Naive thymus-derived CD4-positive, alpha-beta T cell (primary cell): ENCODE data around the gene ADAMTS16. TPM values are rescaled to one million over a fixed set of nuclear protein-coding genes. Genes with fewer than 3 reads are reported as not detected.

Experiments used
- ATAC-seq: fragments of 150-1000 bp; cut with Tn5 transposase; 2 replicates; pipeline ENCODE4 v1.10.0; 2021; ENCODE audit warnings: mild to moderate bottlenecking, moderate library complexity
- CTCF ChIA-PET: fragments of 350-600 bp; sonication (Branson Sonifier 250); formaldehyde crosslinking; loops from one replicate; lab custom pipeline; 2021; ENCODE audit warnings: antibody characterized with exemption; lab: Charles Lee
- POLR2A ChIA-PET: fragments of 350-600 bp; sonication (Branson Sonifier 250); formaldehyde crosslinking; loops from one replicate; lab custom pipeline; 2021; ENCODE audit warnings: antibody characterized with exemption, inconsistent platforms; lab: Charles Lee
- DNase-seq, 9 donors: peaks; one replicate each; pipeline versions ENCODE4 v3.0.0 to v3.0.0-alpha.2; 2020 to 2022; ENCODE audit warnings: mixed read lengths in 1 of 9
- H3K27ac ChIP-seq: one replicate; pipeline ENCODE4 v1.7.0; 2013; ENCODE audit warnings: mild to moderate bottlenecking, low read depth, low read length, moderate library complexity
- H3K27me3 ChIP-seq, 2 donors: one replicate each; pipeline ENCODE4 v1.7.0; 2013; ENCODE audit warnings: low read length in 2 of 2, mild to moderate bottlenecking in 2 of 2, moderate library complexity in 2 of 2; ENCODE audit not compliant: control insufficient read depth in 2 of 2, insufficient read depth in 2 of 2
- H3K36me3 ChIP-seq, 3 experiments: 1 replicate in 2 of 3; 2 replicates in 1 of 3; pipeline ENCODE4 v1.7.0; 2013; ENCODE audit warnings: low read length in 3 of 3, mild to moderate bottlenecking in 3 of 3, moderate library complexity in 1 of 3; ENCODE audit not compliant: insufficient read depth in 3 of 3, control insufficient read depth in 2 of 3
- H3K4me1 ChIP-seq, 2 donors: one replicate each; pipeline ENCODE4 v1.7.0; 2013; ENCODE audit warnings: low read length in 2 of 2, mild to moderate bottlenecking in 2 of 2, moderate library complexity in 1 of 2; ENCODE audit not compliant: control insufficient read depth in 2 of 2, insufficient read depth in 2 of 2
- H3K4me3 ChIP-seq: 2 replicates; pipeline ENCODE4 v1.7.0; 2013; ENCODE audit warnings: mild to moderate bottlenecking, low read length
- H3K9me3 ChIP-seq, 3 experiments: 1 replicate in 2 of 3; 2 replicates in 1 of 3; pipeline ENCODE4 v1.7.0; 2013; ENCODE audit warnings: low read length in 3 of 3; ENCODE audit not compliant: control insufficient read depth in 2 of 3
- H3K27ac Mint-ChIP-seq, 9 donors: one replicate each; pipeline ENCODE4 v1.8.0; 2020 to 2022; ENCODE audit warnings: mixed read lengths in 9 of 9, mild to moderate bottlenecking in 8 of 9, moderate library complexity in 5 of 9, inconsistent platforms in 2 of 9
- H3K27me3 Mint-ChIP-seq, 5 donors: one replicate each; pipeline ENCODE4 v1.8.0; 2021 to 2022; ENCODE audit warnings: mixed read lengths in 5 of 5, mild to moderate bottlenecking in 1 of 5
- H3K36me3 Mint-ChIP-seq, 5 donors: one replicate each; pipeline ENCODE4 v1.8.0; 2020 to 2022; ENCODE audit warnings: mixed read lengths in 5 of 5, mild to moderate bottlenecking in 3 of 5, inconsistent platforms in 1 of 5
- H3K4me1 Mint-ChIP-seq, 7 donors: one replicate each; pipeline ENCODE4 v1.8.0; 2020 to 2022; ENCODE audit warnings: mixed read lengths in 7 of 7, mild to moderate bottlenecking in 3 of 7, inconsistent platforms in 1 of 7
- H3K4me3 Mint-ChIP-seq, 10 donors: one replicate each; pipeline ENCODE4 v1.8.0; 2020 to 2022; ENCODE audit warnings: mild to moderate bottlenecking in 10 of 10, mixed read lengths in 10 of 10, moderate library complexity in 6 of 10, inconsistent platforms in 2 of 10
- H3K9me3 Mint-ChIP-seq, 11 donors: one replicate each; pipeline ENCODE4 v1.8.0; 2020 to 2022; ENCODE audit warnings: mixed read lengths in 11 of 11, mild to moderate bottlenecking in 4 of 11, inconsistent platforms in 1 of 11, moderate library complexity in 1 of 11
- intact Hi-C, 2 donors: fragments of 100-400 bp; cut with micrococcal nuclease; formaldehyde crosslinking; loops; one replicate each; pipeline ENCODE4 v1.15.1; 2023
- polyA plus RNA-seq, 2 donors: library from polyadenylated mRNA; unstranded; fragments of 300-500 nt; fragmentation: Illumina TruSeq; gene quantifications; one replicate each; pipeline ENCODE4 v1.2.3, GENCODE V29; 2021
- total RNA-seq, 6 experiments: library from RNA in 5 of 6; stranded (reverse) in 5 of 6; gene quantifications; 1 replicate in 5 of 6; 2 replicates in 1 of 6; pipeline ENCODE4 v1.2.3 and lab custom pipeline; 2021 to 2026

The ADAMTS16 gene, protein sequence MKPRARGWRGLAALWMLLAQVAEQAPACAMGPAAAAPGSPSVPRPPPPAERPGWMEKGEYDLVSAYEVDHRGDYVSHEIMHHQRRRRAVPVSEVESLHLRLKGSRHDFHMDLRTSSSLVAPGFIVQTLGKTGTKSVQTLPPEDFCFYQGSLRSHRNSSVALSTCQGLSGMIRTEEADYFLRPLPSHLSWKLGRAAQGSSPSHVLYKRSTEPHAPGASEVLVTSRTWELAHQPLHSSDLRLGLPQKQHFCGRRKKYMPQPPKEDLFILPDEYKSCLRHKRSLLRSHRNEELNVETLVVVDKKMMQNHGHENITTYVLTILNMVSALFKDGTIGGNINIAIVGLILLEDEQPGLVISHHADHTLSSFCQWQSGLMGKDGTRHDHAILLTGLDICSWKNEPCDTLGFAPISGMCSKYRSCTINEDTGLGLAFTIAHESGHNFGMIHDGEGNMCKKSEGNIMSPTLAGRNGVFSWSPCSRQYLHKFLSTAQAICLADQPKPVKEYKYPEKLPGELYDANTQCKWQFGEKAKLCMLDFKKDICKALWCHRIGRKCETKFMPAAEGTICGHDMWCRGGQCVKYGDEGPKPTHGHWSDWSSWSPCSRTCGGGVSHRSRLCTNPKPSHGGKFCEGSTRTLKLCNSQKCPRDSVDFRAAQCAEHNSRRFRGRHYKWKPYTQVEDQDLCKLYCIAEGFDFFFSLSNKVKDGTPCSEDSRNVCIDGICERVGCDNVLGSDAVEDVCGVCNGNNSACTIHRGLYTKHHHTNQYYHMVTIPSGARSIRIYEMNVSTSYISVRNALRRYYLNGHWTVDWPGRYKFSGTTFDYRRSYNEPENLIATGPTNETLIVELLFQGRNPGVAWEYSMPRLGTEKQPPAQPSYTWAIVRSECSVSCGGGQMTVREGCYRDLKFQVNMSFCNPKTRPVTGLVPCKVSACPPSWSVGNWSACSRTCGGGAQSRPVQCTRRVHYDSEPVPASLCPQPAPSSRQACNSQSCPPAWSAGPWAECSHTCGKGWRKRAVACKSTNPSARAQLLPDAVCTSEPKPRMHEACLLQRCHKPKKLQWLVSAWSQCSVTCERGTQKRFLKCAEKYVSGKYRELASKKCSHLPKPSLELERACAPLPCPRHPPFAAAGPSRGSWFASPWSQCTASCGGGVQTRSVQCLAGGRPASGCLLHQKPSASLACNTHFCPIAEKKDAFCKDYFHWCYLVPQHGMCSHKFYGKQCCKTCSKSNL
- total RNA-seq (not detected), polyA plus RNA-seq (not detected), total RNA-seq (lab: John Stamatoyannopoulos, UW) (not detected)

DNA sequence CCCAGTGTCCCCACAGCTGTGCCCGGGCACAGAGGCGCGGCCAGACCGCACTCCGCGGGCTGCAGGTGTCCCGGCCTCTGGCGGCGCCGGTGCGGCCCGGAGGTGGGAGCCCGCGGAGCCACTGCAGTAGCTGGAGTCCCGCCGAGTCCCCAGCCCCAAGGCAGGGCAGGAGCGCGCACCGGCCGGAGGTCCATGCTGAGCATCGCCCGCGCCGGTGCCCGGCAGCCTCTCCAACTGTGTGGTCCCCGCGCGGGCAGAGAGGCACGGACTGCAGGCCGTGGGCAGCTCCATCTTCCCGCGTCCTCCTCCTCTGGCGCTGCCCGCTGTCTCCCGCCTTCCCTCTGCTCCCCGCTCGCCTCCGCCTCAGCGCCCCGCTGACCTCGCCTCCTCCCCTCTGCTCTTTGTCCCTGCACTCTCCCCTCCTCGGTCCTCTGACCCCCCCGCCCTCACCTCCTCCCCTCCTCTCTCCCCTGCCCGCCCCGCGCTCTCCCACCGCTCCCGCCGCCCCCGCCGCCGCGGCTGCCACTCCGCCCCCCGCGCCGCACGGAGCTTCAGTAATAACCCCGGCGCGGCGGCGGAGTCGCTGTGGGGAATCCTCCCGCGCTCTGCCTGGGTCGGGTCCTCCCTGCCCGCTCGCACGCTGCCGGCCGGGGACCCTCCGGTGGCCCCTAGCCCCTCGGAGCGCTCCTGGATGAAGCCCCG lies at the start of gene ADAMTS16:
Gene ADAMTS16, plus strand, starts transcription at position 554 of the 702 bp plus-strand sequence. Its CDS starts 138 bp downstream, at position 692.
- ChIA-PET POLR2A (no interaction called here), CTCF (no interaction called here)
- Mint-ChIP-seq H3K9me3 (peaks cover 0 to 2% (median 0%) of the 10 kb centered on the region in 11 donors), H3K36me3 (peaks cover 0 to 3% (median 0%) of the 10 kb centered on the region in 5 donors), H3K27ac (no peak within 1 kb of the TSS), H3K27me3 (peaks cover 21 to 39% (median 33%) of the 10 kb centered on the region in 5 donors), H3K4me1 (peaks cover 0 to 14% (median 9%) of the 10 kb centered on the region in 7 donors), H3K4me3 (peak within 1 kb of the TSS in 6 of 10 donors; percentile 13 to 69 (median 42))
- DNase-seq (no peak), ATAC-seq (no peak)
- intact Hi-C loops = loop anchor here in 1 of 2 donors (5.0 kb wide), 1 partner anchor 1607 kb away; no protein-coding TSS in a partner anchor
- Histone ChIP-seq H3K36me3 (no peaks in the 10 kb centered on the region), H3K4me3 (no peak within 1 kb of the TSS), H3K27ac (no peak within 1 kb of the TSS), H3K27me3 (peaks cover 0 to 9% of the 10 kb centered on the region in 2 donors), H3K9me3 (no peaks in the 10 kb centered on the region), H3K4me1 (no peaks in the 10 kb centered on the region)

DNA sequence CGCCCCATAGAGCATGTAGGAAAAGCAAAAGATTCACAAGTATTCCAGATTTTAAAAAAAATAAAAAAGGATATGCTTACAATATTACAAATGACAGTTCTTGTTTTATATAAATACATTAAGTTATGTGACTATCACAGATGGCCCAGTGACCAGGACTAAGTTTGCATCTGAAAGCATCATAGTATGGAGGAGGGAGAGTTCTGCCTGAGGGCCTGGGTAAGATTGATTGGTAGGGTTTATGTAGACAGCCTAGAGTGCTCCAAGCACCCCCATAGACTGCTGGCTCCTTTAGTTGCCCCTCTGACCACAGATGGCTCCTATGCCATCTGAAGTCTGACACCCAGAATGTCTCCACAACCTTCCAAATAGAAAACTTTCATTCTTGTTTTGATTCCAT lies 48.0 kb upstream of the ADAMTS16 start:
- Histone ChIP-seq H3K36me3 (no peaks in the 10 kb centered on the region), H3K27ac (no peak overlapping the region), H3K4me1 (no peaks in the 10 kb centered on the region), H3K27me3 (no peaks in the 10 kb centered on the region), H3K4me3 (no peak overlapping the region), H3K9me3 (no peaks in the 10 kb centered on the region)
- intact Hi-C loops = no loop called here
- CTCF ChIA-PET = no interaction called here
- Mint-ChIP-seq H3K36me3 (no peaks in the 10 kb centered on the region), H3K4me1 (no peaks in the 10 kb centered on the region), H3K27ac (no peak overlapping the region), H3K9me3 (peaks cover 0 to 9% (median 2%) of the 10 kb centered on the region in 11 donors), H3K4me3 (no peak overlapping the region), H3K27me3 (peaks cover 0 to 9% (median 0%) of the 10 kb centered on the region in 5 donors)
- DNase-seq (no peak), ATAC-seq (no peak)
- POLR2A ChIA-PET = no interaction called here

DNA sequence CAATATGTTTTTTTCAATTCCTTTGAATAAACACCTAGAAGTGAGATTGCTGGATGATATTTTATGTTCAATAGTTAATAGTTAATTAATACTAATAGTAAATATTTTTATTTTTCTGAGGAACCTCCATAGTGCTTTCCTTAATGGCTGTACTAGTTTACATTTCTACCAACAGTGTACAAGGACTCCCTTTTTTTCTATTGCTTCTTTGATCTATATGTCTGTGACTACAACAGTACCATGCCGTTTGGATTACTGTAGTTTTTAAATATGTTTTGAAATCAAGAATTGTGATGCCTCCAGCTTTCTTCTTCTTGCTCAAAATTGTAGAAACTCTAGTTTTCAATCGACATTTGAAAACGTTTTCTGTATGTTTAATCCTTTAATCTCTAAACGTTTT lies 39.5 kb upstream of the ADAMTS16 start:
- no peak overlapping the region for H3K27ac Mint-ChIP-seq
- H3K27me3 Mint-ChIP-seq = peaks cover 0 to 5% (median 0%) of the 10 kb centered on the region in 5 donors
- Histone ChIP-seq H3K9me3 (no peaks in the 10 kb centered on the region), H3K4me1 (no peaks in the 10 kb centered on the region), H3K36me3 (no peaks in the 10 kb centered on the region), H3K27me3 (no peaks in the 10 kb centered on the region), H3K4me3 (no peak overlapping the region), H3K27ac (no peak overlapping the region)
- peaks cover 0 to 20% (median 0%) of the 10 kb centered on the region in 11 donors for H3K9me3 Mint-ChIP-seq
- CTCF ChIA-PET = no interaction called here
- no peaks in the 10 kb centered on the region for H3K4me1 Mint-ChIP-seq
- intact Hi-C loops = no loop called here
- POLR2A ChIA-PET = no interaction called here
- H3K4me3 Mint-ChIP-seq = no peak overlapping the region
- H3K36me3 Mint-ChIP-seq = peaks cover 0 to 4% (median 0%) of the 10 kb centered on the region in 5 donors
- ATAC-seq (no peak), DNase-seq (no peak)

DNA sequence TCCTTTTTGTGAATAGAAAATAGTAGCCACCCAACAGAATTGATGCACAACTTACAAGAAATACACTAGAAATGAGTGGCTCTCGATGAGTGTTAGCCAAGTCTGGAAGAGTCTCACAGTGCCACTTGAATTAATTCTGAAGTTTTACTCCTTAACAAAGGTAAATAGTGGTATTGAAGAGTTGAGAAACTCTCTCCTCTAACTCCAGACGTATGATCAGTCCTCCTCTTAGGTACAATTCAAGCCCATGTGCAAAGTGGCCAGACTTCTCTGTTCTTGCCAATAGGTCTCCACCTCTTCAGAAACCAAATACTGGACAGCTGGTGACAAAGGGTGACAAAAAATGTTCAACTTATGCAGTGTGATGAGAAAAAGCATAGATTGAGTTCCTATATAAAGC lies 38.5 kb upstream of the ADAMTS16 start:
- POLR2A ChIA-PET = no interaction called here
- peaks cover 0 to 5% (median 0%) of the 10 kb centered on the region in 5 donors for H3K27me3 Mint-ChIP-seq
- no peaks in the 10 kb centered on the region for H3K4me1 ChIP-seq
- H3K4me1 Mint-ChIP-seq = no peaks in the 10 kb centered on the region
- ATAC-seq = no peak
- no peaks in the 10 kb centered on the region for H3K27me3 ChIP-seq
- H3K9me3 Mint-ChIP-seq = peaks cover 0 to 20% (median 0%) of the 10 kb centered on the region in 11 donors
- H3K4me3 Mint-ChIP-seq = no peak overlapping the region
- H3K36me3 Mint-ChIP-seq = peaks cover 0 to 4% (median 0%) of the 10 kb centered on the region in 5 donors
- CTCF ChIA-PET = no interaction called here
- H3K27ac Mint-ChIP-seq = no peak overlapping the region
- no peak overlapping the region for H3K4me3 ChIP-seq
- H3K27ac ChIP-seq = no peak overlapping the region
- DNase-seq = no peak
- H3K36me3 ChIP-seq = no peaks in the 10 kb centered on the region
- H3K9me3 ChIP-seq = no peaks in the 10 kb centered on the region
- intact Hi-C loops = no loop called here

DNA sequence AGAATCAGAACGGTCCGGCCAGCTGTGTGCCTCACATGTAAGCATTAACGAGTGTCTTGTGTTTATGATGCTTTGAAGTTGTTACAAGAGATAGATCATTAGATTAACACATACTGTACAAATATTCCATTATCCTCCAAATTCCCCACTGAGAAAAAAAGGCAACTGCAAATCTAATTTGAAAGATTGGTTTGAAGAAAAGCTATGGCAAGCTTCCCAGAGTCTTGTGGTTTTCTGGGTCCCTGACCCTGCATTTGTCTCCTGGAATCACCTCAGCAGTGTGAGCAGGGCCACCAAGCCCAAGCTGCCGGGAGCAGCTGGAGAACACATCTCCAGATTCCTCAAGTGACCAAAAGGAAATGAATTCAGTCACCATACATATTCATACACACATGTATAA lies 36.9 kb upstream of the ADAMTS16 start:
- Mint-ChIP-seq H3K27ac (no peak overlapping the region), H3K36me3 (peaks cover 0 to 4% (median 0%) of the 10 kb centered on the region in 5 donors), H3K4me1 (no peaks in the 10 kb centered on the region), H3K9me3 (peaks cover 0 to 20% (median 0%) of the 10 kb centered on the region in 11 donors), H3K27me3 (peaks cover 0 to 5% (median 0%) of the 10 kb centered on the region in 5 donors), H3K4me3 (no peak overlapping the region)
- H3K9me3 ChIP-seq = no peaks in the 10 kb centered on the region
- H3K27ac ChIP-seq = no peak overlapping the region
- ChIA-PET POLR2A (no interaction called here), CTCF (no interaction called here)
- H3K27me3 ChIP-seq = no peaks in the 10 kb centered on the region
- DNase-seq (no peak), ATAC-seq (no peak)
- H3K4me1 ChIP-seq = no peaks in the 10 kb centered on the region
- no peak overlapping the region for H3K4me3 ChIP-seq
- intact Hi-C loops = no loop called here
- no peaks in the 10 kb centered on the region for H3K36me3 ChIP-seq

DNA sequence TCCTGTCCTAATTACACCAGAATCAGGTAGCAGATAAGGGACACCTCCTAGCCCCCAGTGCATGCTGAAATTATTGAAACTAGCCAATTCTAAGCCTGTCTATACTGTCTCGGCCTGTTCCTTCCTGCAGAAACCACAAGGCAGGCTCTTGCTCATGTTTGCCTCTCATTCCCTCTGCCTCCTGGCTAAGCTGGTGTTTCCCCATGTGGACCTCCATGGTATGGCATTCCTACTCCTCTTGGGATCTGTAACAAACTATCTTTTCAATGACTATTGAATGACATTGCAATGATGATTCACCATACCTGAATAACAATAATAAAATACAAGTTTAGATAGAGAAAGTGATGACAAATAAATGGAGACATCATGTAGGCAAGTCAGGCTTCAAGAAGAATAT lies 35.6 kb upstream of the ADAMTS16 start:
- Mint-ChIP-seq H3K27me3 (peaks cover 0 to 5% (median 0%) of the 10 kb centered on the region in 5 donors), H3K36me3 (no peaks in the 10 kb centered on the region), H3K4me3 (no peak overlapping the region), H3K4me1 (no peaks in the 10 kb centered on the region), H3K9me3 (peaks cover 0 to 13% (median 0%) of the 10 kb centered on the region in 11 donors), H3K27ac (no peak overlapping the region)
- Histone ChIP-seq H3K4me3 (no peak overlapping the region), H3K27ac (no peak overlapping the region), H3K9me3 (no peaks in the 10 kb centered on the region), H3K27me3 (no peaks in the 10 kb centered on the region), H3K4me1 (no peaks in the 10 kb centered on the region), H3K36me3 (no peaks in the 10 kb centered on the region)
- DNase-seq (no peak), ATAC-seq (no peak)
- POLR2A ChIA-PET = no interaction called here
- intact Hi-C loops = no loop called here
- CTCF ChIA-PET = no interaction called here
